Heart right ventricle (tissue), 16 donors: ENCODE results near the gene PEAK1. TPM values are rescaled to one million over a fixed set of nuclear protein-coding genes. Genes with fewer than 3 reads are reported as not detected.
"Not testable (repeated sequence)": the region's sequence is repeated elsewhere in the genome, so short reads cannot be mapped to it uniquely, and the experiment has no call there.

Source experiments
- ATAC-seq, 8 donors: fragments of 200-7000 bp; cut with Tn5 transposase; one replicate each; pipeline ENCODE4 v1.9.1; 2020; ENCODE audit warnings: mild to moderate bottlenecking in 8 of 8, moderate library complexity in 8 of 8, moderate number of reproducible peaks in 1 of 8
- DNase-seq, 2 donors: peaks; one replicate each; pipeline ENCODE4 v3.0.0-alpha.2; 2020
- H3K27ac ChIP-seq, 10 donors: fragments of 200-600 bp; sonication (generic) in 2 of 10; one replicate each; pipeline versions ENCODE4 v1.5.0 to v1.8.0; 2020 to 2022; ENCODE audit warnings: mild to moderate bottlenecking in 3 of 10
- H3K27me3 ChIP-seq, 7 donors: fragments of 200-600 bp; one replicate each; pipeline ENCODE4 v1.8.0; 2021 to 2022; ENCODE audit warnings: mild to moderate bottlenecking in 2 of 7
- H3K36me3 ChIP-seq, 9 donors: fragments of 200-600 bp; sonication (generic) in 1 of 9; one replicate each; pipeline versions ENCODE4 v1.5.0 to v1.8.0; 2020 to 2022; ENCODE audit warnings: mild to moderate bottlenecking in 2 of 9
- H3K4me1 ChIP-seq, 9 donors: fragments of 200-600 bp; sonication (generic) in 1 of 9; one replicate each; pipeline versions ENCODE4 v1.5.0 to v1.8.0; 2020 to 2022; ENCODE audit warnings: mild to moderate bottlenecking in 4 of 9
- H3K4me3 ChIP-seq, 10 donors: fragments of 200-600 bp; sonication (generic) in 2 of 10; one replicate each; pipeline versions ENCODE4 v1.5.0 to v1.8.0; 2020 to 2022; ENCODE audit warnings: mild to moderate bottlenecking in 7 of 10, moderate library complexity in 2 of 10
- H3K9me3 ChIP-seq, 11 donors: fragments of 200-600 bp in 10 of 11; sonication (generic) in 2 of 11; one replicate each; pipeline versions ENCODE4 v1.5.0 to v1.8.0; 2013 to 2022; ENCODE audit warnings: mild to moderate bottlenecking in 2 of 11, control low read depth in 1 of 11, moderate library complexity in 1 of 11
- CTCF ChIP-seq, 9 donors: fragments of 200-600 bp; sonication (generic) in 2 of 9; IDR thresholded peaks; one replicate each; pipeline versions ENCODE4 v1.5.0 to v1.8.0; 2021 to 2022; ENCODE audit warnings: antibody characterized with exemption in 9 of 9, mild to moderate bottlenecking in 5 of 9, moderate library complexity in 1 of 9
- WGBS, 2 donors: extraction: QIAGEN DNeasy Blood & Tissue Kit; methylation state at CpG; one replicate each; pipeline ENCODE4 v1.1.7; 2013; ENCODE audit warnings: inconsistent platforms in 1 of 2; 5-methylcytosine and 5-hydroxymethylcytosine counted together
- intact Hi-C, 10 donors: fragments of 100-400 bp; cut with DNase I; formaldehyde crosslinking; loops; one replicate each; pipeline versions ENCODE4 v1.11.1 to v1.14.2; 2022
- polyA plus RNA-seq, 2 donors: library from polyadenylated mRNA; stranded (reverse); fragments of 200-250 nt; gene quantifications; one replicate each; pipeline ENCODE4 v1.2.3, GENCODE V29; 2013
- total RNA-seq, 10 donors: library from RNA; stranded (reverse); fragmentation: NEBNext Ultra II Directional in 3 of 10; extraction: Animal tissue kit (Norgen Biotek cat#: 25700) in 3 of 10; gene quantifications; one replicate each; pipeline versions ENCODE4 v1.2.1 to v1.2.4, GENCODE V29; 2021 to 2023
- donor health status: Arrhythmogenic right ventricular cardiomyopathy.
- donor health status: ischemic (EF 13 %, LVEDD 7.1; RV severe dilation, severe dysfunction).
- donor health status: healthy with polysubstance abuse.
- donor health status: DM: no; HTN: yes; CAD: no.
- donor health status: DM: no; HTN: no; CAD: no.
- donor health status: ischemic (EF 25% LVEDD 6.9; RV normal size, moderate dysfunction).
- donor health status: ischemic (EF 25% LVEDD 5.7; RV mildly dilated, moderate dysfunction).
- donor health status: healthy.
- donor health status: DM: yes; HTN: yes; CAD: no.
- donor health status: Ischemic cardiomyopathy.
- donor health status: ischemic (EF 35%, LVEDD 5.7; RV mildly dilated, moderate dysfunction).
- donor health status: nonischemic (EF 11% LVEDD 7.7; RV severe dilation, severe dysfunction).
- donor health status: DM: yes; HTN: yes; CAD: no.
- donor health status: PGD.
- donor health status: ischemic (EF 29% LVEDD 5.4; RV normal size, mild dysfunction).
- donor health status: nonischemic (EF 23%, LVEDD 6.1; RV moderate dilation, normal function).

PEAK1 gene
- total and polyA plus RNA-seq, 12 donors, result 7.0 to 146 (median 90.8) TPM

DNA sequence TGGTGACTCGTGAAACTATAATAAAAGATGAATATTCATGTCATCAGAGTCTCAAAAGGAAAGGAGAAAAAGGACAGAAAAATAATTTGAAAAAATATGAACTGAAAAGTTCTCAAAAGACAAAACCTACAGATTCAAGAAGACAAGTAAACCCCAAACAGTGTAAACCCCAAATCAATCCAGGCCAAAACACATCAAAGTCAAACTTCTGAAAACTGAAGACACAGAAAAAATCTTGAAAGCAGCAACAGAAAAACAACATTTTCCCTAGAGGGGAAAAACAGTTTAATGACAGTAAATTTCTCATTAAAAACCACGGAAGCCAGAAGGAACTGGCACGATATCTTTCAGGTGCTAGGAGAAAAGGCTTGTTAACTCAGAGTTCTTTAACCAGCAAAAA is 143.8 kb downstream of the PEAK1 start:
- no peak overlapping the region for H3K27ac ChIP-seq
- H3K36me3 ChIP-seq, result peaks cover 0 to 37% (median 2%) of the 10 kb centered on the region in 9 donors
- TF ChIP-seq CTCF (IDR thresholded peaks at IDR 0.05), result no peak
- peaks cover 0 to 10% (median 0%) of the 10 kb centered on the region in 9 donors for H3K4me1 ChIP-seq
- H3K9me3 ChIP-seq, result peaks cover 0 to 5% (median 0%) of the 10 kb centered on the region in 11 donors
- intact Hi-C loops, result no loop called here
- DNase-seq (no peak), ATAC-seq (no peak)
- 62 to 76% methylated on average over 3 of the region's 3 CpGs for WGBS, 2 donors
- H3K27me3 ChIP-seq, result no peaks in the 10 kb centered on the region
- H3K4me3 ChIP-seq, result no peak overlapping the region

DNA sequence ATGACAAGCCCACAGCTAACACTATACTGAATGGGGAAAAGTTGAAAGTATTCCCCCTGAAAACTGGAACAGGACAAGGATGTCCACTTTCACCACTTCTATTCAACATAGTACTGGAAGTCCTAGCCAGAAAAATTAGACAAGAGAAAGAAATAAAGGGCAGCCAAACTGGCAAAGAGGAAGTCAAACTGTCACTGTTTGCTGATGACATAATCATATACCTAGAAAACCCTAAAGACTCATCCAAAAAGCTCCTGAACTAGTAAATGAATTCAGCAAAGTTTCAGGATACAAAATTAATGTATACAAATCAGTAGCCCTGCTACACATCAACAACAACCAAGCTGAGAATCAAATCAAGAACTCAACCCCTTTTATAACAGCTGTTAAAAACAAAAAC is 146.8 kb downstream of the PEAK1 start:
- H3K27ac ChIP-seq, intact Hi-C loops, ATAC-seq, H3K4me1 ChIP-seq, H3K4me3 ChIP-seq, DNase-seq, H3K27me3 ChIP-seq: not testable (repeated sequence)
- H3K36me3 ChIP-seq, result peaks cover 0 to 41% (median 0%) of the 10 kb centered on the region in 9 donors
- H3K9me3 ChIP-seq, result peaks cover 0 to 13% (median 0%) of the 10 kb centered on the region in 11 donors

DNA sequence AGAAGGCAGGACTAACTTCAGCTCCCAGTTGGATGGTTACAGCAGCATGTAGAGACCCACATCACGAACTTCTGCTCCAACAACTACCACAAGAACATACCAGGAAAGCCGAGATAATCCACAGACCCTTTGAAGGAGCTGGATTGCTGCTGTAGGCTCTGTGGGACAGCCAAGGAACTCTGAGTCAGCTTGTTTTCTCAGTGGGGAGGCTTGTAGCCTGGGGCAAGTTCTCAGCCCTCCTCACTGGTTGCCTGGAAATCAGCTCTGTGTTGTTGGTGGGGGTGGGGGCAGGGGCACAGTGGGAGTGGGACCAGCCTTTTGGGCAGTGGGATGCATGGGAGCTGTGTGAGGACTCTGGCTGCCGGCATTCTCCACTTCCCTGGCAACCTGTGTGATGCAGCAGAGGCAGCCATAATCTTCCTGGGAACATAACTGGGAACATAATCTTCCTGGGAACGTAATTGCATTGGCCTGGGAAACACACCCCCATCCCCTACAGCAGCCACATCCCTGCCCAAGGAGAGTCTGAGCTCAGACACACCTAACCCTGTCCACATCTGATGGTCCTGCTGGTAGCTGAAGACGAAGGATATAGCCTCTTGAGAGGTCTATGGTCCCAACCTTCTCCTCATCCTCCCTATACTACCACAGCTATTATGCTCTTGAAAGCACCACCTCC is 153.1 kb downstream of the PEAK1 start:
- no peak overlapping the region for H3K4me3 ChIP-seq
- no peak for DNase-seq
- WGBS, 2 donors, result 92 to 95% methylated on average over 5 of the region's 5 CpGs
- no peak overlapping the region for H3K27ac ChIP-seq
- peaks cover 0 to 8% (median 0%) of the 10 kb centered on the region in 11 donors for H3K9me3 ChIP-seq
- H3K36me3 ChIP-seq, result peaks cover 0 to 38% (median 0%) of the 10 kb centered on the region in 9 donors
- no peaks in the 10 kb centered on the region for H3K4me1 ChIP-seq
- no peak for TF ChIP-seq CTCF (IDR thresholded peaks at IDR 0.05)
- ATAC-seq, result peak in 1 of 8 donors; percentile 24
- intact Hi-C loops, result no loop called here
- H3K27me3 ChIP-seq, result no peaks in the 10 kb centered on the region

- H3K36me3 ChIP-seq, result peaks cover 0 to 42% (median 5%) of the 10 kb centered on the region in 9 donors
- H3K4me3 ChIP-seq, result no peak overlapping the region
- WGBS, 2 donors, result 89 to 92% methylated on average over 2 of the region's 2 CpGs
- ATAC-seq (no peak), DNase-seq (no peak)
- H3K4me1 ChIP-seq, result peaks cover 0 to 5% (median 0%) of the 10 kb centered on the region in 9 donors
- no peaks in the 10 kb centered on the region for H3K27me3 ChIP-seq
- intact Hi-C loops, result no loop called here
- H3K9me3 ChIP-seq, result peaks cover 0 to 6% (median 0%) of the 10 kb centered on the region in 11 donors
- no peak overlapping the region for H3K27ac ChIP-seq
- TF ChIP-seq CTCF (IDR thresholded peaks at IDR 0.05), result no peak
Observed at GRCh38 chr15:77255385-77255784, 164.5 kb downstream of the PEAK1 start.

DNA sequence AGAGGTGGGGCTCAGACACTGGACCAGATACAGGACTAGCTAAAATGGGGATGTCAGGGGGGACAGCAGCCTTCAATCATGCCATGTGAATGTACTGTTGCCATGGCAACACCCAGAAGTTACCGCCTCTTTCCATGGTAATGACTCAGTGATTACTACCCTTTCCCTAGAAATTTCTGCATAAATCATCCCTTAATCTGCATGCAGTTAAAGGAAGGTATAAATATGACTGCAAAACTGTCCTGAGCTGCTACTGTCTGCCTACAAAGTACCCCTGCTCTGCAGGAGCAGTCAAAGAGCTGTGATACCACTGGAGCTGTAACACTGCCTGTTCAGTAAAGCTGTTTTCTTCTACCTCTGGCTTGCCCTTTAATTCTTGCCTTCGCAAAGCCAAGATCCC is 168.2 kb downstream of the PEAK1 start:
- 97 to 100% methylated on average over 2 of the region's 2 CpGs for WGBS, 2 donors
- TF ChIP-seq CTCF (IDR thresholded peaks at IDR 0.05), result no peak
- H3K27me3 ChIP-seq, result no peaks in the 10 kb centered on the region
- H3K9me3 ChIP-seq, result no peaks in the 10 kb centered on the region
- H3K36me3 ChIP-seq, result peaks cover 0 to 69% (median 16%) of the 10 kb centered on the region in 9 donors
- H3K27ac ChIP-seq, result no peak overlapping the region
- intact Hi-C loops, result no loop called here
- no peak overlapping the region for H3K4me3 ChIP-seq
- ATAC-seq, result no peak
- no peaks in the 10 kb centered on the region for H3K4me1 ChIP-seq
- DNase-seq, result no peak
